HCT116 (cell line): ENCODE results near the gene NEO1.

Experiments
- CEBPB ChIP-seq: IDR thresholded peaks from 2 replicates; pipeline ENCODE4 v1.6.1; 2012; ENCODE audit warnings: low read depth
- EZH2 ChIP-seq: fragments of 200-600 bp; sonication (generic); IDR thresholded peaks from 2 replicates; pipeline ENCODE4 v1.6.1; 2017; ENCODE audit warnings: antibody characterized with exemption, mixed run types
- JUND ChIP-seq: IDR thresholded peaks from 2 replicates; pipeline ENCODE4 v1.6.1; 2012
- POLR2A ChIP-seq: IDR thresholded peaks from 2 replicates; pipeline ENCODE4 v1.7.0; 2011; ENCODE audit warnings: borderline replicate concordance; ENCODE audit not compliant: insufficient read depth, insufficient read length; ENCODE audit errors: extremely low read depth
- POLR2AphosphoS5 ChIP-seq: IDR thresholded peaks from 2 replicates; pipeline ENCODE4 v1.6.1; 2011; ENCODE audit warnings: mild to moderate bottlenecking, low read depth, low read length, moderate library complexity
- RAD21 ChIP-seq: IDR thresholded peaks from 2 replicates; pipeline ENCODE4 v1.6.1; 2012; ENCODE audit warnings: low read depth, mild to moderate bottlenecking
- SIN3A ChIP-seq: IDR thresholded peaks from 2 replicates; pipeline ENCODE4 v1.6.1; 2012; ENCODE audit warnings: low read depth
- YY1 ChIP-seq: IDR thresholded peaks from 2 replicates; pipeline ENCODE4 v1.6.1; 2011; ENCODE audit warnings: low read length, low read depth, moderate library complexity, mild to moderate bottlenecking; ENCODE audit not compliant: insufficient replicate concordance; ENCODE audit errors: extremely low read depth
- ZNF274 ChIP-seq: fragments of 200-500 bp; sonication (Bioruptor generic); IDR thresholded peaks from 2 replicates; pipeline ENCODE4 v1.6.1; 2014; ENCODE audit warnings: mild to moderate bottlenecking, low read depth, low read length, inconsistent platforms
- TF ChIP-seq, protein P1 (sequence below), 3 experiments: fragments of 200-600 bp in 1 of 3; sonication (generic) in 1 of 3; IDR thresholded peaks in 2 of 3; conservative IDR thresholded peaks in 1 of 3; 2 replicates each; pipeline ENCODE4 v1.5.1; 2012 to 2017; ENCODE audit warnings: low read depth in 2 of 3, low read length in 2 of 3, antibody characterized with exemption in 1 of 3, borderline replicate concordance in 1 of 3, control low read depth in 1 of 3, mild to moderate bottlenecking in 1 of 3, mixed read lengths in 1 of 3, mixed run types in 1 of 3, moderate library complexity in 1 of 3; ENCODE audit not compliant: insufficient read depth in 1 of 3
- TF ChIP-seq, protein P2 (sequence below): IDR thresholded peaks from 2 replicates; pipeline ENCODE4 v1.6.1; 2012
- TF ChIP-seq, protein P3 (sequence below): IDR thresholded peaks from 2 replicates; pipeline ENCODE4 v1.6.1; 2012; ENCODE audit warnings: low read depth

DNA sequence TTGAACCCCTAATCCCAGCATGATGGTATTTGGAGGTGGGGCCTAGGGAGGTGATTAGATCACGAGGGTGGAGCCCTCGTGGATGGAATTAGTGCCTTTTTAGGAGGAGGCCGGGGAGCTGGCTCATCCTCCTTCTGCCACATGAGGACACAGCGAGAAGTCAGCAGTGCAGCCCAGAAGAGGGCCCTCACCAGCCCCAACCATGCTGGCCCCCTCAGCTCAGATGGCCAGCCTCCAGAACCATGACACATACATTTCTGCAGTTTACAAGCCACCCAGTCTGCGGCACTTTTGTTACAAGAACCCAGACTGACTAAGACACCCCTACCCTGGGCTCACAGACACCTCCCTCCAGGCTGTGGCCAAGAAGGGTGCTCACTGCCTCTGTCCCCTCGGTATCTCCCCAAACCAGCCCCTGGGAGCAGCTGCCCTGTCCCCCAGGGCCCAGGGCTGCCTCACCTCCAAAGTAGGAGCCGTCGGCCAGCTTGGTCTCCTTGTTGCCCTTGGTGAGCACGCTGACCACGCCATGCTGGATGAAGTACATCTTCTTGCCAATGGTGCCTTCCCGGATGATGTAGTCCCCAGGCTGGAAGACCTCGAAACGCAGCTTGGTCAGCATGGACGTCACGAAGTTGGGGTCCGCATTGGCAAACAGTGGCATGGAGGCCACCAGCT is 272.4 kb downstream of the NEO1 start:
- TF ChIP-seq, protein P1, sequence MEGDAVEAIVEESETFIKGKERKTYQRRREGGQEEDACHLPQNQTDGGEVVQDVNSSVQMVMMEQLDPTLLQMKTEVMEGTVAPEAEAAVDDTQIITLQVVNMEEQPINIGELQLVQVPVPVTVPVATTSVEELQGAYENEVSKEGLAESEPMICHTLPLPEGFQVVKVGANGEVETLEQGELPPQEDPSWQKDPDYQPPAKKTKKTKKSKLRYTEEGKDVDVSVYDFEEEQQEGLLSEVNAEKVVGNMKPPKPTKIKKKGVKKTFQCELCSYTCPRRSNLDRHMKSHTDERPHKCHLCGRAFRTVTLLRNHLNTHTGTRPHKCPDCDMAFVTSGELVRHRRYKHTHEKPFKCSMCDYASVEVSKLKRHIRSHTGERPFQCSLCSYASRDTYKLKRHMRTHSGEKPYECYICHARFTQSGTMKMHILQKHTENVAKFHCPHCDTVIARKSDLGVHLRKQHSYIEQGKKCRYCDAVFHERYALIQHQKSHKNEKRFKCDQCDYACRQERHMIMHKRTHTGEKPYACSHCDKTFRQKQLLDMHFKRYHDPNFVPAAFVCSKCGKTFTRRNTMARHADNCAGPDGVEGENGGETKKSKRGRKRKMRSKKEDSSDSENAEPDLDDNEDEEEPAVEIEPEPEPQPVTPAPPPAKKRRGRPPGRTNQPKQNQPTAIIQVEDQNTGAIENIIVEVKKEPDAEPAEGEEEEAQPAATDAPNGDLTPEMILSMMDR (IDR thresholded peaks at IDR 0.05 in 2 of 3, conservative IDR thresholded peaks at IDR 0.05 in 1 of 3; ENCODE audit: borderline replicate concordance in 1 of 3, insufficient read depth in 1 of 3, low read depth in 2 of 3, low read length in 2 of 3) = no peak
- TF ChIP-seq EZH2 (no peak), POLR2A (no peak), ZNF274 (no peak), JUND (no peak), CEBPB (no peak), SIN3A (no peak), POLR2AphosphoS5 (no peak), YY1 (no peak), RAD21 (no peak)
- TF ChIP-seq, protein P2, sequence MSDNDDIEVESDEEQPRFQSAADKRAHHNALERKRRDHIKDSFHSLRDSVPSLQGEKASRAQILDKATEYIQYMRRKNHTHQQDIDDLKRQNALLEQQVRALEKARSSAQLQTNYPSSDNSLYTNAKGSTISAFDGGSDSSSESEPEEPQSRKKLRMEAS = no peak
- TF ChIP-seq, protein P3, sequence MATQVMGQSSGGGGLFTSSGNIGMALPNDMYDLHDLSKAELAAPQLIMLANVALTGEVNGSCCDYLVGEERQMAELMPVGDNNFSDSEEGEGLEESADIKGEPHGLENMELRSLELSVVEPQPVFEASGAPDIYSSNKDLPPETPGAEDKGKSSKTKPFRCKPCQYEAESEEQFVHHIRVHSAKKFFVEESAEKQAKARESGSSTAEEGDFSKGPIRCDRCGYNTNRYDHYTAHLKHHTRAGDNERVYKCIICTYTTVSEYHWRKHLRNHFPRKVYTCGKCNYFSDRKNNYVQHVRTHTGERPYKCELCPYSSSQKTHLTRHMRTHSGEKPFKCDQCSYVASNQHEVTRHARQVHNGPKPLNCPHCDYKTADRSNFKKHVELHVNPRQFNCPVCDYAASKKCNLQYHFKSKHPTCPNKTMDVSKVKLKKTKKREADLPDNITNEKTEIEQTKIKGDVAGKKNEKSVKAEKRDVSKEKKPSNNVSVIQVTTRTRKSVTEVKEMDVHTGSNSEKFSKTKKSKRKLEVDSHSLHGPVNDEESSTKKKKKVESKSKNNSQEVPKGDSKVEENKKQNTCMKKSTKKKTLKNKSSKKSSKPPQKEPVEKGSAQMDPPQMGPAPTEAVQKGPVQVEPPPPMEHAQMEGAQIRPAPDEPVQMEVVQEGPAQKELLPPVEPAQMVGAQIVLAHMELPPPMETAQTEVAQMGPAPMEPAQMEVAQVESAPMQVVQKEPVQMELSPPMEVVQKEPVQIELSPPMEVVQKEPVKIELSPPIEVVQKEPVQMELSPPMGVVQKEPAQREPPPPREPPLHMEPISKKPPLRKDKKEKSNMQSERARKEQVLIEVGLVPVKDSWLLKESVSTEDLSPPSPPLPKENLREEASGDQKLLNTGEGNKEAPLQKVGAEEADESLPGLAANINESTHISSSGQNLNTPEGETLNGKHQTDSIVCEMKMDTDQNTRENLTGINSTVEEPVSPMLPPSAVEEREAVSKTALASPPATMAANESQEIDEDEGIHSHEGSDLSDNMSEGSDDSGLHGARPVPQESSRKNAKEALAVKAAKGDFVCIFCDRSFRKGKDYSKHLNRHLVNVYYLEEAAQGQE = no peak
